ENCODE data around the gene SRP14. TPM values are rescaled to one million over a fixed set of nuclear protein-coding genes. Genes with fewer than 3 reads are reported as not detected.
"Not testable (repeated sequence)": the region's sequence is repeated elsewhere in the genome, so short reads cannot be mapped to it uniquely, and the experiment has no call there.

The SRP14 gene
- total RNA-seq, 1 donor from 2014 or later = 235 TPM

GRCh38 chr15:39999538-40000200 is 39.3 kb downstream of the SRP14 start:
- intact Hi-C loops (cut with micrococcal nuclease) = loop anchor here (10.0 kb wide), 1 partner anchor 45 kb away; no protein-coding TSS in a partner anchor
- DNase-seq = no peak
- ATAC-seq = no peak

GRCh38 chr15:39998511-39999077 is 40.4 kb downstream of the SRP14 start:
- intact Hi-C loops (cut with micrococcal nuclease) = no loop called here
- no peak for DNase-seq
- no peak for ATAC-seq

- DNase-seq = no peak
- no peak for ATAC-seq
- intact Hi-C loops (cut with micrococcal nuclease) = no loop called here
Measured at GRCh38 chr15:39997639-39998038, 41.3 kb downstream of the SRP14 start.

- DNase-seq (no peak), ATAC-seq (no peak)
- intact Hi-C loops (cut with micrococcal nuclease) = no loop called here
Measured at GRCh38 chr15:39997031-39997430, 42.0 kb downstream of the SRP14 start.

GRCh38 chr15:39996228-39996627 is 42.8 kb downstream of the SRP14 start:
- DNase-seq; ATAC-seq; intact Hi-C loops (cut with micrococcal nuclease): not testable (repeated sequence)

GRCh38 chr15:39992953-39993352 is 46.0 kb downstream of the SRP14 start:
- intact Hi-C loops (cut with micrococcal nuclease); DNase-seq; ATAC-seq: not testable (repeated sequence)

- intact Hi-C loops (cut with micrococcal nuclease) = no loop called here
- ATAC-seq = no peak
- DNase-seq = no peak
Measured at GRCh38 chr15:39990706-39991105, 48.3 kb downstream of the SRP14 start.

- DNase-seq (no peak), ATAC-seq (no peak)
- intact Hi-C loops (cut with micrococcal nuclease) = no loop called here
Measured at GRCh38 chr15:39987821-39988220, 51.2 kb downstream of the SRP14 start.

Other genes starting within 250 kb of the SRP14 start
- 1.5 TPM for gene GPR176, start 118.9 kb downstream of the SRP14 start, total RNA-seq
- gene EIF2AK4, start 105.1 kb downstream of the SRP14 start, total RNA-seq = 20.5 TPM
- 3.2 TPM for gene BMF, start 69.7 kb upstream of the SRP14 start, total RNA-seq
- 1.7 TPM for gene BUB1B, start 121.9 kb upstream of the SRP14 start, total RNA-seq
- gene PAK6, start 199.9 kb upstream of the SRP14 start, total RNA-seq = 11.1 TPM
- 1.0 TPM for gene ANKRD63, start 243.9 kb upstream of the SRP14 start, total RNA-seq

All from left ventricle myocardium superior (tissue), 1 donor.